GM12878 (cell line): ENCODE results near the gene CCDC177. TPM values are rescaled to one million over a fixed set of nuclear protein-coding genes. Genes with fewer than 3 reads are reported as not detected.

Experiments used
- ATAC-seq: fragments of 200-7000 bp; cut with Tn5 transposase; 3 replicates; pipeline ENCODE4 v1.9.1; 2020; ENCODE audit warnings: mild to moderate bottlenecking, moderate library complexity
- BruUV-seq: library from RNA; stranded (reverse); fragments of 400-500 nt; replicated peaks from 2 replicates; lab custom pipeline; 2021; lab: Mats Ljungman, UMichigan
- CTCF ChIA-PET: fragments of 300-600 bp; sonication (Branson Sonifier 250); formaldehyde crosslinking; extraction: SDS; loops from one replicate; lab custom pipeline; 2021; ENCODE audit warnings: inconsistent platforms; lab: Yijun Ruan, JAX
- POLR2A ChIA-PET: fragments of 350-600 bp; formaldehyde crosslinking; extraction: SDS; loops from one replicate; lab custom pipeline; 2021; ENCODE audit warnings: inconsistent platforms; lab: Charles Lee
- RAD21 ChIA-PET: fragments of 300-600 bp; sonication (Branson Sonifier 250); formaldehyde crosslinking; loops from one replicate; lab custom pipeline; 2023; ENCODE audit warnings: antibody characterized with exemption; ENCODE audit not compliant: unreplicated experiment; lab: Charles Lee
- SMC1A ChIA-PET: fragments of 300-600 bp; sonication (Branson Sonifier 250); formaldehyde crosslinking; loops from one replicate; lab custom pipeline; 2023; ENCODE audit not compliant: unreplicated experiment, uncharacterized antibody; lab: Charles Lee
- DNase-seq: peaks from one replicate; pipeline ENCODE4 v3.0.0-alpha.2; 2011; ENCODE audit warnings: low read depth, low spot score
- FAIRE-seq: peaks from 3 replicates; lab custom pipeline; 2011; peaks lifted over from hg19 to GRCh38; lab: Jason Lieb, UNC
- H2AFZ ChIP-seq: 2 replicates; pipeline ENCODE4 v1.6.0; 2011; ENCODE audit warnings: low read depth, low read length, control low read depth; ENCODE audit not compliant: control insufficient read depth
- H3K27ac ChIP-seq: 2 replicates; pipeline ENCODE4 v1.5.1; 2011; ENCODE audit warnings: control low read depth; ENCODE audit not compliant: control insufficient read depth, insufficient read depth
- H3K27me3 ChIP-seq, 2 experiments: replicated peaks in 1 of 2; 2 replicates each; pipeline versions ENCODE4 v1.6.0 to v1.6.1; 2011; ENCODE audit warnings: low read length in 1 of 2; ENCODE audit not compliant: control insufficient read depth in 2 of 2, insufficient read depth in 2 of 2
- H3K36me3 ChIP-seq, 2 experiments: 2 replicates each; pipeline ENCODE4 v1.5.1; 2011; ENCODE audit warnings: low read length in 1 of 2; ENCODE audit not compliant: control insufficient read depth in 2 of 2, insufficient read depth in 2 of 2
- H3K4me1 ChIP-seq: 2 replicates; pipeline ENCODE4 v1.6.1; 2011; ENCODE audit warnings: mild to moderate bottlenecking, low read length, moderate library complexity, mixed read lengths; ENCODE audit not compliant: control insufficient read depth, insufficient read depth
- H3K4me2 ChIP-seq: 2 replicates; pipeline ENCODE4 v1.6.0; 2011; ENCODE audit warnings: control low read depth; ENCODE audit not compliant: control insufficient read depth, insufficient read depth
- H3K4me3 ChIP-seq: fragments of 200-600 bp; sonication (generic); 2 replicates; pipeline ENCODE4 v1.5.1; 2016
- H3K79me2 ChIP-seq: 2 replicates; pipeline ENCODE4 v1.6.0; 2011; ENCODE audit warnings: low read length; ENCODE audit not compliant: control insufficient read depth, insufficient read depth
- H3K9ac ChIP-seq: 2 replicates; pipeline ENCODE4 v1.8.0; 2011; ENCODE audit warnings: low read length, control low read depth, mixed read lengths; ENCODE audit not compliant: control insufficient read depth, insufficient read depth
- H3K9me3 ChIP-seq: replicated peaks from 3 replicates; pipeline ENCODE4 v1.5.1; 2011; ENCODE audit warnings: mild to moderate bottlenecking, low read length; ENCODE audit not compliant: control insufficient read depth, insufficient read depth
- H4K20me1 ChIP-seq: 2 replicates; pipeline ENCODE4 v1.6.0; 2011; ENCODE audit not compliant: control insufficient read depth, insufficient read depth
- ATF2 ChIP-seq: IDR thresholded peaks from 2 replicates; pipeline ENCODE4 v1.6.1; 2012; ENCODE audit warnings: low read length, inconsistent platforms
- BHLHE40 ChIP-seq, 2 experiments: fragments of 450-650 bp in 1 of 2; IDR thresholded peaks; 2 replicates each; pipeline ENCODE4 v1.6.1; 2011 to 2017; ENCODE audit warnings: low read depth in 2 of 2, borderline replicate concordance in 1 of 2, improper control_type of control experiment in 1 of 2, low read length in 1 of 2, mild to moderate bottlenecking in 1 of 2
- CEBPZ ChIP-seq: fragments of 150-350 bp; IDR thresholded peaks from 2 replicates; pipeline ENCODE4 v1.6.1; 2016; ENCODE audit warnings: low read depth, low read length
- CHD2 ChIP-seq: IDR thresholded peaks from 2 replicates; pipeline ENCODE4 v1.6.1; 2011; ENCODE audit warnings: low read depth, low read length, improper control_type of control experiment, borderline replicate concordance
- FOXM1 ChIP-seq: IDR thresholded peaks from 2 replicates; pipeline ENCODE4 v1.6.1; 2012; ENCODE audit warnings: low read depth, mild to moderate bottlenecking, inconsistent platforms, low read length, moderate library complexity
- HDAC2 ChIP-seq: fragments of 200-600 bp; sonication (generic); IDR thresholded peaks from 2 replicates; pipeline ENCODE4 v1.6.1; 2017
- IRF3 ChIP-seq: fragments of 450-650 bp; IDR thresholded peaks from 2 replicates; pipeline ENCODE4 v1.6.1; 2014; ENCODE audit warnings: mild to moderate bottlenecking
- LARP7 ChIP-seq: fragments of 450-650 bp; IDR thresholded peaks from 2 replicates; pipeline ENCODE4 v1.6.1; 2017; ENCODE audit warnings: mild to moderate bottlenecking
- NR2C1 ChIP-seq: fragments of 450-650 bp; IDR thresholded peaks from 2 replicates; pipeline ENCODE4 v1.6.1; 2017; ENCODE audit warnings: antibody characterized with exemption, mild to moderate bottlenecking, moderate library complexity
- POLR2A ChIP-seq: IDR thresholded peaks from 2 replicates; pipeline ENCODE4 v1.6.1; 2011; ENCODE audit warnings: low read depth, mild to moderate bottlenecking, low read length
- POLR2AphosphoS5 ChIP-seq: IDR thresholded peaks from 2 replicates; pipeline ENCODE4 v1.6.1; 2011; ENCODE audit warnings: mild to moderate bottlenecking, low read length, inconsistent platforms
- SKIL ChIP-seq: fragments of 450-650 bp; IDR thresholded peaks from 2 replicates; pipeline ENCODE4 v1.6.1; 2017; ENCODE audit warnings: mild to moderate bottlenecking, low read depth, inconsistent platforms; ENCODE audit not compliant: poor library complexity, severe bottlenecking
- TARDBP ChIP-seq: IDR thresholded peaks from 2 replicates; pipeline ENCODE4 v1.6.1; 2016; ENCODE audit warnings: borderline replicate concordance
- ZNF24 ChIP-seq: fragments of 450-650 bp; IDR thresholded peaks from 2 replicates; pipeline ENCODE4 v1.6.1; 2017; ENCODE audit warnings: antibody characterized with exemption, mild to moderate bottlenecking
- WGBS: methylation state at CpG from one replicate; pipeline ENCODE4 v1.1.6; 2016; ENCODE audit warnings: low lambda C conversion rate; ENCODE audit not compliant: insufficient replicate concordance, insufficient coverage; ENCODE audit errors: missing lambda C conversion rate; 5-methylcytosine and 5-hydroxymethylcytosine counted together
- in situ Hi-C: fragments of 300-500 bp; cut with MboI; formaldehyde crosslinking; loops from 9 replicates; pipeline ENCODE4 v1.14.3; 2018; ENCODE audit warnings: mixed read lengths
- intact Hi-C: fragments of 100-400 bp; cut with micrococcal nuclease; formaldehyde crosslinking; loops from one replicate; pipeline ENCODE4 v1.14.2; 2022; ENCODE audit not compliant: unreplicated experiment
- polyA plus RNA-seq, 11 experiments: library from polyadenylated mRNA; depleted of rRNA in 4 of 11; unstranded in 6 of 11; stranded (reverse) in 5 of 11; fragments of >200 nt; fragmentation: Nextera tagmentation in 4 of 11; fragmentation: Illumina TruSeq in 1 of 11; extraction: Ambion mirVana in 4 of 11; extraction: Trizol in 1 of 11; gene quantifications; 1 replicate in 1 of 11; 2 replicates in 10 of 11; pipeline versions ENCODE4 v1.2.1 to v1.2.3, GENCODE V29; 2011 to 2016; ENCODE audit warnings: inconsistent platforms in 2 of 11, missing spikeins in 2 of 11, low read depth in 1 of 11
- total RNA-seq, 4 experiments: library from RNA; depleted of rRNA in 3 of 4; stranded (reverse); fragments of >200 nt in 3 of 4; fragmentation: Illumina TruSeq in 1 of 4; extraction: Trizol in 1 of 4; gene quantifications; 2 replicates each; pipeline versions ENCODE4 v1.2.1 to v1.2.3, GENCODE V29; 2013 to 2021

CCDC177 gene
- total and polyA plus RNA-seq, 10 of the 15 experiments (the other 5 are each of a cell fraction or from before 2014, with no cell fraction given), result not detected

- no peaks in the 10 kb centered on the region for H3K27me3 ChIP-seq
- H3K79me2 ChIP-seq, result peaks cover 77% of the 10 kb centered on the region
- in situ Hi-C loops, result loop anchor here (10.0 kb wide), 1 partner anchor 51 kb away; no protein-coding TSS in a partner anchor
- H3K4me1 ChIP-seq, result peaks cover 42% of the 10 kb centered on the region
- ATAC-seq (0 out of 3 replicates have a peak, but pooled peaks have one; percentile 1), DNase-seq (no peak), FAIRE-seq (no peak)
- intact Hi-C loops, result loop anchor here (2.0 to 10.0 kb wide), 4 partner anchors 15 to 219 kb away; partner anchors contain the start of genes ERH and SLC39A9
- peak overlapping the region; percentile 88 for H3K4me3 ChIP-seq
- peaks cover 0 to 7% of the 10 kb centered on the region in 2 experiments; a peak in 2 of 4 replicates for H3K36me3 ChIP-seq
- BruUV-seq, result no TSS peak
- H3K27ac ChIP-seq, result peak overlapping the region; percentile 97
- POLR2A ChIA-PET, result interaction anchor here (0.6 to 3.2 kb wide), 10 partner anchors 10 to 151 kb away, joined by 3 to 22 read pairs (median 4); no protein-coding TSS in a partner anchor
- SMC1A ChIA-PET, result interaction anchor here (0.6 to 11.9 kb wide), 12 partner anchors 8 to 88 kb away, joined by 3 to 164 read pairs (median 6); no protein-coding TSS in a partner anchor
- WGBS, result 5% methylated on average over 4 of the region's 4 CpGs
- CTCF ChIA-PET, result interaction anchor here (0.6 to 3.0 kb wide), 10 partner anchors 8 to 95 kb away, joined by 3 to 12 read pairs (median 6); no protein-coding TSS in a partner anchor
- H2AFZ ChIP-seq, result no peak overlapping the region
- no peaks in the 10 kb centered on the region for H3K9me3 ChIP-seq
- peak overlapping the region; percentile 94 for H3K9ac ChIP-seq
- RAD21 ChIA-PET, result interaction anchor here (1.0 to 10.0 kb wide), 8 partner anchors 9 to 117 kb away, joined by 3 to 178 read pairs (median 18); no protein-coding TSS in a partner anchor
- no peaks in the 10 kb centered on the region; the same call in 1 of the 2 replicates for H4K20me1 ChIP-seq
- H3K4me2 ChIP-seq, result peak overlapping the region; percentile 99
- TF ChIP-seq NR2C1, result no peak
- TF ChIP-seq BHLHE40 (IDR thresholded peaks at IDR 0.05; ENCODE audit: borderline replicate concordance in 1 of 2, low read depth in 2 of 2, low read length in 1 of 2), result no peak
- TF ChIP-seq FOXM1, result 0 out of 2 replicates have a peak, but pooled peaks have one; percentile 6
- no peak for TF ChIP-seq TARDBP
- no peak for TF ChIP-seq CHD2
- TF ChIP-seq IRF3, result no peak
- no peak for TF ChIP-seq SKIL
- TF ChIP-seq CEBPZ, result no peak
- TF ChIP-seq ZNF24, result peak; percentile 90
- TF ChIP-seq HDAC2, result 0 out of 2 replicates have a peak, but pooled peaks have one; percentile 10
- TF ChIP-seq POLR2A, result 0 out of 2 replicates have a peak, but pooled peaks have one; percentile 40
- TF ChIP-seq POLR2AphosphoS5, result peak; percentile 55; the same call in 1 of the 2 replicates
- 0 out of 2 replicates have a peak, but pooled peaks have one; percentile 9 for TF ChIP-seq LARP7
- 0 out of 2 replicates have a peak, but pooled peaks have one; percentile 12 for TF ChIP-seq ATF2
Observed at GRCh38 chr14:69613312-69614073, 38.8 kb upstream of the CCDC177 start.
